ENCODE measurements around the gene MOB3B.

Gene MOB3B

GRCh38 chr9:27529316-27530278 is at the start of gene MOB3B:
TSS of gene MOB3B (minus strand) at chr9:27529814. CDS start at chr9:27455550, 74,264 bp downstream.
- DNase-seq: peak; percentile 85

- peak; percentile 96 for DNase-seq
Observed at GRCh38 chr9:27573634-27574590, 44.3 kb upstream of the MOB3B start.

- peak; percentile 88 for DNase-seq
Observed at GRCh38 chr9:27572918-27573633, 43.5 kb upstream of the MOB3B start, which contains the start of gene C9orf72. TSS of gene C9orf72 (minus strand) at chr9:27573481. CDS start at chr9:27567120, 6,361 bp downstream.

- DNase-seq: no peak
Observed at GRCh38 chr9:27572566-27572917, 42.9 kb upstream of the MOB3B start.

- no peak for DNase-seq
Observed at GRCh38 chr9:27572061-27572460, 42.4 kb upstream of the MOB3B start.

GRCh38 chr9:27571011-27571410 is 41.4 kb upstream of the MOB3B start:
- DNase-seq: no peak

GRCh38 chr9:27569406-27569805 is 39.8 kb upstream of the MOB3B start:
- DNase-seq: no peak

- no peak for DNase-seq
Observed at GRCh38 chr9:27566118-27566517, 36.5 kb upstream of the MOB3B start.

- no peak for DNase-seq
Observed at GRCh38 chr9:27565696-27566095, 36.1 kb upstream of the MOB3B start.

- DNase-seq: no peak
Observed at GRCh38 chr9:27564670-27565069, 35.1 kb upstream of the MOB3B start.

GRCh38 chr9:27563738-27564430 is 34.3 kb upstream of the MOB3B start:
- DNase-seq: no peak

GRCh38 chr9:27561685-27562084 is 32.1 kb upstream of the MOB3B start:
- no peak for DNase-seq

- no peak for DNase-seq
Observed at GRCh38 chr9:27560457-27560856, 30.8 kb upstream of the MOB3B start.

- no peak for DNase-seq
Observed at GRCh38 chr9:27558307-27558706, 28.7 kb upstream of the MOB3B start.

- no peak for DNase-seq
Observed at GRCh38 chr9:27556470-27556869, 26.9 kb upstream of the MOB3B start.

GRCh38 chr9:27554712-27555111 is 25.1 kb upstream of the MOB3B start:
- no peak for DNase-seq

GRCh38 chr9:27549196-27549755 is 19.7 kb upstream of the MOB3B start:
- no peak for DNase-seq

- DNase-seq: no peak
Observed at GRCh38 chr9:27548055-27548741, 18.6 kb upstream of the MOB3B start.

- no peak for DNase-seq
Observed at GRCh38 chr9:27545471-27545870, 15.9 kb upstream of the MOB3B start.

- DNase-seq: no peak
Observed at GRCh38 chr9:27542508-27542907, 12.9 kb upstream of the MOB3B start.

GRCh38 chr9:27541740-27542139 is 12.1 kb upstream of the MOB3B start:
- DNase-seq: no peak
